ENCODE measurements around the gene KRTCAP3.

KRTCAP3 gene

GRCh38 chr2:27445155-27445554, 3.0 kb downstream of the KRTCAP3 start:
- FAIRE-seq, result no peak
- no peak for DNase-seq (ENCODE audit: insufficient read length)
- TF ChIP-seq POLR2A (IDR thresholded peaks at IDR 0.05; ENCODE audit: low read depth, low read length) (no peak), POLR2AphosphoS5 (IDR thresholded peaks at IDR 0.05; ENCODE audit: low read depth, low read length) (no peak), TAF1 (IDR thresholded peaks at IDR 0.05; ENCODE audit: borderline replicate concordance, low read depth, low read length) (no peak)

- TF ChIP-seq POLR2AphosphoS5 (IDR thresholded peaks at IDR 0.05; ENCODE audit: low read depth, low read length) (no peak), TAF1 (IDR thresholded peaks at IDR 0.05; ENCODE audit: borderline replicate concordance, low read depth, low read length) (no peak), POLR2A (IDR thresholded peaks at IDR 0.05; ENCODE audit: low read depth, low read length) (no peak)
- FAIRE-seq (no peak), DNase-seq (ENCODE audit: insufficient read length) (no peak)
Measured at GRCh38 chr2:27445615-27446014, 3.4 kb downstream of the KRTCAP3 start.

- TF ChIP-seq POLR2AphosphoS5 (IDR thresholded peaks at IDR 0.05; ENCODE audit: low read depth, low read length) (no peak), TAF1 (IDR thresholded peaks at IDR 0.05; ENCODE audit: borderline replicate concordance, low read depth, low read length) (no peak), POLR2A (IDR thresholded peaks at IDR 0.05; ENCODE audit: low read depth, low read length) (no peak)
- FAIRE-seq, result no peak
Measured at GRCh38 chr2:27446057-27446456, 3.9 kb downstream of the KRTCAP3 start.

GRCh38 chr2:27448381-27448780, 6.2 kb downstream of the KRTCAP3 start:
- DNase-seq (ENCODE audit: insufficient read length), result no peak
- TF ChIP-seq POLR2A (IDR thresholded peaks at IDR 0.05; ENCODE audit: low read depth, low read length) (no peak), TAF1 (IDR thresholded peaks at IDR 0.05; ENCODE audit: borderline replicate concordance, low read depth, low read length) (no peak), POLR2AphosphoS5 (IDR thresholded peaks at IDR 0.05; ENCODE audit: low read depth, low read length) (no peak)
- FAIRE-seq, result no peak

More at GRCh38 chr2:27446057-27446456, 3.9 kb downstream of the KRTCAP3 start:
- DNase-seq (ENCODE audit: insufficient read length), result no peak

- DNase-seq (ENCODE audit: insufficient read length) (no peak), FAIRE-seq (no peak)
- TF ChIP-seq POLR2AphosphoS5 (IDR thresholded peaks at IDR 0.05; ENCODE audit: low read depth, low read length) (no peak), TAF1 (IDR thresholded peaks at IDR 0.05; ENCODE audit: borderline replicate concordance, low read depth, low read length) (no peak), POLR2A (IDR thresholded peaks at IDR 0.05; ENCODE audit: low read depth, low read length) (no peak)
Measured at GRCh38 chr2:27451095-27451494, 8.9 kb downstream of the KRTCAP3 start.

- TF ChIP-seq POLR2A (IDR thresholded peaks at IDR 0.05; ENCODE audit: low read depth, low read length), result no peak
- no peak for TF ChIP-seq TAF1 (IDR thresholded peaks at IDR 0.05; ENCODE audit: borderline replicate concordance, low read depth, low read length)
- TF ChIP-seq POLR2AphosphoS5 (IDR thresholded peaks at IDR 0.05; ENCODE audit: low read depth, low read length), result no peak
- DNase-seq (ENCODE audit: insufficient read length) (no peak), FAIRE-seq (no peak)
Measured at GRCh38 chr2:27453968-27454367, 11.8 kb downstream of the KRTCAP3 start.

GRCh38 chr2:27461118-27461517, 18.9 kb downstream of the KRTCAP3 start:
- DNase-seq (ENCODE audit: insufficient read length) (no peak), FAIRE-seq (no peak)
- no peak for TF ChIP-seq POLR2A (IDR thresholded peaks at IDR 0.05; ENCODE audit: low read depth, low read length)
- no peak for TF ChIP-seq POLR2AphosphoS5 (IDR thresholded peaks at IDR 0.05; ENCODE audit: low read depth, low read length)
- no peak for TF ChIP-seq TAF1 (IDR thresholded peaks at IDR 0.05; ENCODE audit: borderline replicate concordance, low read depth, low read length)

GRCh38 chr2:27464443-27464842, 22.3 kb downstream of the KRTCAP3 start:
- no peak for DNase-seq (ENCODE audit: insufficient read length)

GRCh38 chr2:27471961-27472360, 29.8 kb downstream of the KRTCAP3 start:
- DNase-seq (ENCODE audit: insufficient read length), result no peak
- FAIRE-seq, result no peak
- TF ChIP-seq POLR2AphosphoS5 (IDR thresholded peaks at IDR 0.05; ENCODE audit: low read depth, low read length) (no peak), TAF1 (IDR thresholded peaks at IDR 0.05; ENCODE audit: borderline replicate concordance, low read depth, low read length) (no peak), POLR2A (IDR thresholded peaks at IDR 0.05; ENCODE audit: low read depth, low read length) (no peak)

More at GRCh38 chr2:27464443-27464842, 22.3 kb downstream of the KRTCAP3 start:
- FAIRE-seq, result no peak
- TF ChIP-seq POLR2AphosphoS5 (IDR thresholded peaks at IDR 0.05; ENCODE audit: low read depth, low read length) (no peak), TAF1 (IDR thresholded peaks at IDR 0.05; ENCODE audit: borderline replicate concordance, low read depth, low read length) (no peak), POLR2A (IDR thresholded peaks at IDR 0.05; ENCODE audit: low read depth, low read length) (no peak)

GRCh38 chr2:27485496-27485895, 43.3 kb downstream of the KRTCAP3 start:
- FAIRE-seq, result no peak

GRCh38 chr2:27489118-27489497, 46.9 kb downstream of the KRTCAP3 start:
- TF ChIP-seq TAF1 (IDR thresholded peaks at IDR 0.05; ENCODE audit: borderline replicate concordance, low read depth, low read length) (no peak), POLR2A (IDR thresholded peaks at IDR 0.05; ENCODE audit: low read depth, low read length) (no peak), POLR2AphosphoS5 (IDR thresholded peaks at IDR 0.05; ENCODE audit: low read depth, low read length) (no peak)
- DNase-seq (ENCODE audit: insufficient read length) (no peak), FAIRE-seq (no peak)

More at GRCh38 chr2:27485496-27485895, 43.3 kb downstream of the KRTCAP3 start:
- no peak for TF ChIP-seq POLR2AphosphoS5 (IDR thresholded peaks at IDR 0.05; ENCODE audit: low read depth, low read length)
- TF ChIP-seq POLR2A (IDR thresholded peaks at IDR 0.05; ENCODE audit: low read depth, low read length), result no peak
- TF ChIP-seq TAF1 (IDR thresholded peaks at IDR 0.05; ENCODE audit: borderline replicate concordance, low read depth, low read length), result no peak
- no peak for DNase-seq (ENCODE audit: insufficient read length)

GRCh38 chr2:27489498-27490397, 47.6 kb downstream of the KRTCAP3 start, which contains the start of gene IFT172:
Gene IFT172 (minus strand): TSS chr2:27489743. CDS start chr2:27489653, 90 bp downstream.
- TF ChIP-seq TAF1 (IDR thresholded peaks at IDR 0.05; ENCODE audit: borderline replicate concordance, low read depth, low read length) (no peak), POLR2A (IDR thresholded peaks at IDR 0.05; ENCODE audit: low read depth, low read length) (peak; percentile 57; the same call in 1 of the 2 replicates), POLR2AphosphoS5 (IDR thresholded peaks at IDR 0.05; ENCODE audit: low read depth, low read length) (no peak)
- DNase-seq (ENCODE audit: insufficient read length) (peak; percentile 79), FAIRE-seq (peak; percentile 98)
